K562 treated with DMSO at 1 percent for 12 hours (cell line): ENCODE data around the gene NUDT21. TPM values are rescaled to one million over a fixed set of nuclear protein-coding genes. Genes with fewer than 3 reads are reported as not detected.

Source experiments
- total RNA-seq: library from RNA; unstranded; fragments of 300-600 nt; gene quantifications from 2 replicates; pipeline ENCODE4 v1.2.3, GENCODE V29; 2022; ENCODE audit not compliant: insufficient read depth

Gene NUDT21
- total RNA-seq, result 50.5 and 50.7 TPM in 2 replicates

DNA sequence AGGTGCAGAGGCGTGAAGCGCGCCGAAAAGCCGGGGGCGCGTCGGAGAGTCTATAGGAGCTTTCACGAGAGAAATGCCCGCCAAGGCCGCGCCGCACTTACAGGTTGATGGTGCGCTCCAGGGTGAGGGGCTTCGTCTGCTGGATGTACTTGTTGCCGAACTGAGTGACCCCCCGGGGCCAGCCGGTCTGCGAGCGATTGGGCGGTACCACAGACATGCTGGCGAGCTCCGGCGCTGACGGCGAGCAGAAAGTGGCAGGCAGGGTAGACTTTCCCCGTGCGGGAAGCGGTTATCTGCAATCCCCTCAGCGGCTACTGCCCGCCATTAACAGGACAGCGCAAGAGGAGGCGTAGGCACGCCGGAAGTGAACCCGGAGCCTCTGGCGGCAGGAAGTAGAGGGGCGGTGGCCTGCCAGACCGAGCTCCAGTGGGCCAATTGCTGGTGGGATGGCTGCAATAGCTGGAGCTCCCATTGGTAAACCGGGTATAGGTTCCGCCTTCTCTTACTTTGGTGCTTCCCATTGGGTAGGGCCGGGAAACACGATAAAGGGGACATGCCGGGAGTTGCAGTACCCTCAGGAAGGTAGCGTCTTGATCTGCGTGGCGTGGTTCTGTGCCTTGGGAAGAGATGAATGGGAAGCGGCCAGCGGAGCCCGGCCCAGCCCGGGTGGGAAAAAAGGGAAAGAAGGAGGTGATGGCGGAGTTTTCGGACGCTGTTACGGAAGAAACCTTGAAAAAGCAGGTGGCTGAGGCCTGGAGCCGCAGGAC, at the start of gene NUDT21, which contains the start of gene OGFOD1:
TSS of gene NUDT21 (minus strand) at position 347 of the 767 bp plus-strand sequence. CDS start at position 217, 130 bp downstream.
TSS of gene OGFOD1 (plus strand) at position 569 of the 767 bp plus-strand sequence. CDS start at position 628, 59 bp downstream.

DNA sequence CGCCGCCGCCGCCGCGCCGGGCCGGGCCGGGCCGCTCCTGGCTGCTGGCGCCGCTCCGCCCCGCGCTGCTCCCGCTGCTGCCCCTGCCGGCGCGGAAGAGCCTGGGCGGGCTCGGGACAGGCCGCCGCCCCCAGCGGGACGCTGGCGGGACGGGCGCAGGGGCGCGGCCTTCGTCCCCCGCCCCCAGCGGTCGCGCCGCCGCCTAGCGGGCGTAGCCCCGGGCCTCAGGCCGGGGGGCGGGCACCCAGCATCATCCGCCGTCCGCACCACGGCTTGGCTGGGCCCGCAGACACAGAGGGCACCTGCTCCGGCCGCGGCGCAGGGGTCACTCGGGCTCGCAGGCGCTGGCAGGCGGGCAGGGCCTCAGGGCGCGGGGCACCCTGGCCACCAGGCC, 25.7 kb downstream of the NUDT21 start, which contains the start of gene AMFR:
TSS of gene AMFR (minus strand) at position 107 of the 394 bp plus-strand sequence. CDS start 218 bp downstream, outside the sequence.

Other genes with a start within 250 kb of the NUDT21 start
- 80.8 and 114 TPM in 2 replicates for gene AMFR, start 25.8 kb downstream of the NUDT21 start, total RNA-seq
- 13.1 and 23.9 TPM in 2 replicates for gene OGFOD1, start 222 bp upstream of the NUDT21 start, total RNA-seq
- gene BBS2, start 68.7 kb upstream of the NUDT21 start, total RNA-seq, result 11.7 and 17.8 TPM in 2 replicates
- gene MT4, start 113.7 kb upstream of the NUDT21 start, total RNA-seq, result not detected in 2 replicates
- gene MT3, start 138.2 kb upstream of the NUDT21 start, total RNA-seq, result not detected in 2 replicates
- gene MT2A, start 157.3 kb upstream of the NUDT21 start, total RNA-seq, result 28.0 and 34.8 TPM in 2 replicates
- not detected in 2 replicates for gene MT1E, start 174.4 kb upstream of the NUDT21 start, total RNA-seq
- not detected in 2 replicates for gene MT1M, start 181.3 kb upstream of the NUDT21 start, total RNA-seq
- gene MT1A, start 187.3 kb upstream of the NUDT21 start, total RNA-seq, result not detected in 2 replicates
- gene MT1B, start 200.6 kb upstream of the NUDT21 start, total RNA-seq, result not detected in 2 replicates
- gene MT1F, start 206.6 kb upstream of the NUDT21 start, total RNA-seq, result not detected in 2 replicates
- not detected in 2 replicates for gene MT1G, start 216.7 kb upstream of the NUDT21 start, total RNA-seq
- gene MT1H, start 218.5 kb upstream of the NUDT21 start, total RNA-seq, result not detected in 2 replicates
- gene MT1X, start 231.1 kb upstream of the NUDT21 start, total RNA-seq, result 16.4 and 18.1 TPM in 2 replicates